Kidney epithelial cell (primary cell): ENCODE data around the gene ZKSCAN2. TPM values are rescaled to one million over a fixed set of nuclear protein-coding genes. Genes with fewer than 3 reads are reported as not detected.

Experiments used
- DNase-seq: peaks from one replicate; pipeline ENCODE4 v3.0.0-alpha.2; 2010; ENCODE audit warnings: low read depth
- H3K27me3 ChIP-seq: 2 replicates; pipeline ENCODE4 v1.6.0; 2011; ENCODE audit warnings: low read length; ENCODE audit not compliant: control insufficient read depth, insufficient read depth
- H3K36me3 ChIP-seq: 2 replicates; pipeline ENCODE4 v1.5.1; 2011; ENCODE audit warnings: low read length; ENCODE audit not compliant: control insufficient read depth, insufficient read depth
- H3K4me3 ChIP-seq: 2 replicates; pipeline ENCODE4 v1.5.1; 2011; ENCODE audit warnings: low read depth, mild to moderate bottlenecking, control low read depth, low read length
- CTCF ChIP-seq: IDR thresholded peaks from 2 replicates; pipeline ENCODE4 v1.5.1; 2011; ENCODE audit warnings: mild to moderate bottlenecking, moderate library complexity, low read length, control low read depth, inconsistent platforms; ENCODE audit not compliant: insufficient read depth, poor library complexity, severe bottlenecking
- total RNA-seq: library from RNA; depleted of rRNA; stranded (reverse); fragments of >200 nt; gene quantifications from 2 replicates; pipeline ENCODE4 v1.2.3, GENCODE V29; 2015

ZKSCAN2 gene
- total RNA-seq, 1 donor from 2014 or later: 9.0 TPM

GRCh38 chr16:25187491-25187795 is 70.2 kb downstream of the ZKSCAN2 start:
- Histone ChIP-seq H3K36me3 (no peaks in the 10 kb centered on the region), H3K4me3 (no peak overlapping the region), H3K27me3 (no peaks in the 10 kb centered on the region)
- TF ChIP-seq CTCF: no peak
- no peak for DNase-seq

Other genes starting within 250 kb of the ZKSCAN2 start
- gene ARHGAP17, start 242.5 kb downstream of the ZKSCAN2 start, total RNA-seq: 22.2 and 28.2 TPM in 2 replicates
- gene LCMT1, start 146.1 kb downstream of the ZKSCAN2 start, total RNA-seq: 55.2 and 69.6 TPM in 2 replicates
- gene AQP8, start 40.9 kb downstream of the ZKSCAN2 start, total RNA-seq: not detected in 2 replicates